ENCODE results near the gene CDIPT. TPM values are rescaled to one million over a fixed set of nuclear protein-coding genes. Genes with fewer than 3 reads are reported as not detected.
A peak's percentile ranks its signal among the peaks of the same experiment; 100 is the strongest.

Gene CDIPT
- total and polyA plus RNA-seq, 2 of the 4 experiments (the other 2 are of a cell fraction), result 47.1 to 100 TPM

- CTCF ChIA-PET, result no interaction called here
- in situ Hi-C loops (cut with MboI; ENCODE audit: low sequenced_read_pairs), result no loop called here
These were observed 15.1 kb upstream of the CDIPT start for GRCh38 chr16:29878172-29878571.

More at GRCh38 chr16:29878172-29878571, 15.1 kb upstream of the CDIPT start:
- ATAC-seq (ENCODE audit: low read depth) (no peak), DNase-seq (no peak)
- no CpG with 5 or more reads among the region's 14 CpGs for WGBS, 2 experiments (ENCODE audit: extremely low coverage in 2 of 2, insufficient read length in 1 of 2)
- no peak overlapping the region for H2BK120ac ChIP-seq (ENCODE audit: low read depth, low read length)
- no peak overlapping the region for H3K23ac ChIP-seq (ENCODE audit: low read depth, low read length)
- no peak overlapping the region for H2BK5ac ChIP-seq (ENCODE audit: low read depth, low read length, poor library complexity, severe bottlenecking)
- dilution Hi-C loops (cut with HindIII; ENCODE audit: low sequenced_read_pairs, unreplicated experiment) (no loop called here), intact Hi-C loops (cut with micrococcal nuclease) (no loop called here)
- H3K4ac ChIP-seq (ENCODE audit: low read depth, low read length), result no peak overlapping the region
- H3K27ac ChIP-seq (ENCODE audit: insufficient read depth, low read length), result no peak overlapping the region
- no peaks in the 10 kb centered on the region for H3K79me1 ChIP-seq (ENCODE audit: low read depth in 1 of 2, low read length in 2 of 2)
- peaks cover 18% of the 10 kb centered on the region for H3K27me3 ChIP-seq (ENCODE audit: control insufficient read depth, insufficient read depth, low read length)
- no peak for TF ChIP-seq ELK1 (IDR thresholded peaks at IDR 0.05; ENCODE audit: borderline replicate concordance, low read depth, low read length)
- POLR2A ChIA-PET (ENCODE audit: unreplicated experiment), result no interaction called here
- no TSS peak for BruUV-seq (replicated peaks)
- H3K4me3 ChIP-seq (ENCODE audit: insufficient read depth, low read depth, low read length), result no peak overlapping the region
- H3K9me3 ChIP-seq (ENCODE audit: control insufficient read depth, insufficient read depth, low read length), result no peaks in the 10 kb centered on the region
- H2AK5ac ChIP-seq (ENCODE audit: low read depth, low read length), result no peak overlapping the region
- H2AK9ac ChIP-seq (replicated peaks; ENCODE audit: low read depth, low read length, poor library complexity), result peak overlapping the region; percentile 37
- no peaks in the 10 kb centered on the region; the same call in 1 of the 2 replicates for H3K36me3 ChIP-seq (ENCODE audit: control insufficient read depth, insufficient read depth, low read length)
- H3K18ac ChIP-seq (ENCODE audit: low read depth, low read length), result no peak overlapping the region
- no peak overlapping the region for H3K4me2 ChIP-seq (ENCODE audit: low read depth, low read length)
- H4K8ac ChIP-seq (ENCODE audit: low read depth in 2 of 2, low read length in 2 of 2), result no peak overlapping the region
- H2BK15ac ChIP-seq (ENCODE audit: low read depth, low read length), result no peak overlapping the region
- H3K9ac ChIP-seq (ENCODE audit: low read depth, low read length), result no peak overlapping the region
- no peak overlapping the region for H3K14ac ChIP-seq (replicated peaks; ENCODE audit: low read depth, low read length)
- H3K4me1 ChIP-seq (ENCODE audit: control insufficient read depth, insufficient read depth, low read length), result no peaks in the 10 kb centered on the region
- H4K20me1 ChIP-seq (ENCODE audit: insufficient read depth, low read length), result peaks cover 3% of the 10 kb centered on the region; the same call in 1 of the 2 replicates
- no peak overlapping the region for H4K5ac ChIP-seq (ENCODE audit: low read depth, low read length)
- H2AFZ ChIP-seq (replicated peaks; ENCODE audit: low read length, poor library complexity), result no peak overlapping the region
- no peaks in the 10 kb centered on the region for H3K9me1 ChIP-seq (ENCODE audit: insufficient read depth, low read length)
- H4K91ac ChIP-seq (ENCODE audit: insufficient read depth, low read depth, low read length), result no peak overlapping the region
- no peak overlapping the region for H2BK20ac ChIP-seq (ENCODE audit: low read depth, low read length)
- H3K56ac ChIP-seq (ENCODE audit: extremely low read depth, insufficient read depth, low read length), result no peak overlapping the region

All from IMR-90 (cell line).